H9 (cell line): ENCODE data around the gene OTOS. TPM values are rescaled to one million over a fixed set of nuclear protein-coding genes. Genes with fewer than 3 reads are reported as not detected.

ENCODE experiments used
- DNase-seq: peaks from one replicate; pipeline ENCODE4 v3.0.0-alpha.2; 2017
- H2AFZ ChIP-seq: one replicate; pipeline ENCODE4 v1.6.1; 2013; ENCODE audit warnings: mild to moderate bottlenecking, low read length, control low read depth, moderate library complexity
- H2AK5ac ChIP-seq: 2 replicates; pipeline ENCODE4 v1.6.1; 2013; ENCODE audit warnings: low read length, control low read depth, mixed read lengths; ENCODE audit not compliant: insufficient read length
- H2BK120ac ChIP-seq: one replicate; pipeline ENCODE4 v1.6.1; 2013; ENCODE audit warnings: low read depth, mild to moderate bottlenecking, low read length, control low read depth, inconsistent platforms; ENCODE audit not compliant: poor library complexity, severe bottlenecking
- H2BK12ac ChIP-seq: 2 replicates; pipeline ENCODE4 v1.6.1; 2013; ENCODE audit warnings: low read length, control low read depth, mixed read lengths, low read depth; ENCODE audit not compliant: insufficient read length
- H2BK15ac ChIP-seq: 2 replicates; pipeline ENCODE4 v1.6.1; 2013; ENCODE audit warnings: low read depth, low read length, control low read depth
- H2BK20ac ChIP-seq: one replicate; pipeline ENCODE4 v1.6.1; 2013; ENCODE audit warnings: low read depth, mild to moderate bottlenecking, low read length, control low read depth, inconsistent platforms; ENCODE audit not compliant: poor library complexity, severe bottlenecking
- H2BK5ac ChIP-seq: 2 replicates; pipeline ENCODE4 v1.6.1; 2013; ENCODE audit warnings: low read length, control low read depth, mixed read lengths; ENCODE audit not compliant: insufficient read length
- H3K14ac ChIP-seq: 2 replicates; pipeline ENCODE4 v1.6.1; 2013; ENCODE audit warnings: low read length, control low read depth; ENCODE audit not compliant: insufficient read depth
- H3K18ac ChIP-seq: 2 replicates; pipeline ENCODE4 v1.6.1; 2013; ENCODE audit warnings: low read depth, mild to moderate bottlenecking, mixed read lengths, low read length, control low read depth; ENCODE audit not compliant: insufficient read length
- H3K23ac ChIP-seq: 2 replicates; pipeline ENCODE4 v1.6.1; 2013; ENCODE audit warnings: low read length, control low read depth, mixed read lengths, low read depth; ENCODE audit not compliant: insufficient read length
- H3K23me2 ChIP-seq: 2 replicates; pipeline ENCODE4 v1.6.1; 2013; ENCODE audit warnings: low read depth, mild to moderate bottlenecking, mixed read lengths, low read length, control low read depth; ENCODE audit not compliant: insufficient read length, poor library complexity, severe bottlenecking
- H3K27ac ChIP-seq: 2 replicates; pipeline ENCODE4 v1.5.1; 2013; ENCODE audit warnings: low read length, control low read depth, mixed read lengths, low read depth; ENCODE audit not compliant: insufficient read length
- H3K27me3 ChIP-seq: 2 replicates; pipeline ENCODE4 v1.6.1; 2013; ENCODE audit warnings: low read length, control low read depth, inconsistent platforms; ENCODE audit not compliant: insufficient read depth
- H3K4ac ChIP-seq: 2 replicates; pipeline ENCODE4 v1.6.1; 2013; ENCODE audit warnings: low read depth, mild to moderate bottlenecking, control low read depth, inconsistent platforms, low read length, moderate library complexity
- H3K4me1 ChIP-seq: 2 replicates; pipeline ENCODE4 v1.6.1; 2013; ENCODE audit warnings: low read length, control low read depth, inconsistent platforms; ENCODE audit not compliant: insufficient read depth
- H3K4me2 ChIP-seq: 2 replicates; pipeline ENCODE4 v1.6.1; 2013; ENCODE audit warnings: low read length, control low read depth, mixed read lengths; ENCODE audit not compliant: insufficient read length, insufficient read depth
- H3K56ac ChIP-seq: 2 replicates; pipeline ENCODE4 v1.6.1; 2013; ENCODE audit warnings: low read depth, mild to moderate bottlenecking, mixed read lengths, low read length, control low read depth; ENCODE audit not compliant: insufficient read length
- H3K79me1 ChIP-seq: 2 replicates; pipeline ENCODE4 v1.6.1; 2013; ENCODE audit warnings: low read depth, mild to moderate bottlenecking, moderate library complexity, low read length, control low read depth, inconsistent platforms; ENCODE audit not compliant: insufficient read depth, poor library complexity, severe bottlenecking
- H3K79me2 ChIP-seq: 2 replicates; pipeline ENCODE4 v1.6.1; 2013; ENCODE audit warnings: low read length, control low read depth, inconsistent platforms; ENCODE audit not compliant: insufficient read depth
- H3K9ac ChIP-seq: 2 replicates; pipeline ENCODE4 v1.6.1; 2013; ENCODE audit warnings: low read length, control low read depth, mixed read lengths; ENCODE audit not compliant: insufficient read length; ENCODE audit errors: extremely low read depth
- H3K9me3 ChIP-seq: one replicate; pipeline ENCODE4 v1.6.1; 2013; ENCODE audit warnings: low read depth, low read length, inconsistent platforms; ENCODE audit not compliant: control insufficient read depth
- H3T11ph ChIP-seq: one replicate; pipeline ENCODE4 v1.6.1; 2013; ENCODE audit warnings: mild to moderate bottlenecking, low read length, control low read depth, inconsistent platforms
- H4K20me1 ChIP-seq: one replicate; pipeline ENCODE4 v1.6.1; 2013; ENCODE audit not compliant: control insufficient read depth, insufficient read length, insufficient read depth
- H4K5ac ChIP-seq: 2 replicates; pipeline ENCODE4 v1.6.1; 2013; ENCODE audit warnings: low read depth, mild to moderate bottlenecking, mixed read lengths, low read length, control low read depth; ENCODE audit not compliant: insufficient read length
- H4K8ac ChIP-seq: replicated peaks from 2 replicates; pipeline ENCODE4 v1.6.1; 2013; ENCODE audit warnings: low read length, control low read depth, mixed read lengths, low read depth; ENCODE audit not compliant: insufficient read length
- H4K91ac ChIP-seq: 2 replicates; pipeline ENCODE4 v1.6.1; 2013; ENCODE audit warnings: low read depth, mild to moderate bottlenecking, moderate library complexity, mixed read lengths, low read length, control low read depth; ENCODE audit not compliant: insufficient read length
- H3K27ac Mint-ChIP-seq, 3 experiments: 2 replicates in 2 of 3; 3 replicates in 1 of 3; pipeline ENCODE4 v1.8.0; 2020 to 2021; ENCODE audit warnings: mixed read lengths in 3 of 3, mild to moderate bottlenecking in 1 of 3, moderate library complexity in 1 of 3
- H3K27me3 Mint-ChIP-seq: 2 replicates; pipeline ENCODE4 v1.8.0; 2021; ENCODE audit warnings: low read depth, mild to moderate bottlenecking, moderate library complexity, mixed read lengths
- H3K36me3 Mint-ChIP-seq, 3 experiments: 2 replicates in 2 of 3; 3 replicates in 1 of 3; pipeline ENCODE4 v1.8.0; 2020 to 2021; ENCODE audit warnings: low read depth in 3 of 3, mixed read lengths in 3 of 3; ENCODE audit not compliant: insufficient read depth in 1 of 3
- H3K4me1 Mint-ChIP-seq, 2 experiments: 2 replicates each; pipeline ENCODE4 v1.8.0; 2020; ENCODE audit warnings: mixed read lengths in 2 of 2
- H3K4me3 Mint-ChIP-seq, 2 experiments: 2 replicates in 1 of 2; 3 replicates in 1 of 2; pipeline ENCODE4 v1.8.0; 2020 to 2021; ENCODE audit warnings: mild to moderate bottlenecking in 2 of 2, mixed read lengths in 2 of 2, moderate library complexity in 1 of 2
- H3K9me3 Mint-ChIP-seq, 2 experiments: 2 replicates in 1 of 2; 3 replicates in 1 of 2; pipeline ENCODE4 v1.8.0; 2020; ENCODE audit warnings: mild to moderate bottlenecking in 2 of 2, mixed read lengths in 2 of 2, moderate library complexity in 1 of 2
- WGBS: extraction: QIAGEN DNeasy Blood & Tissue Kit; methylation state at CpG from one replicate; pipeline ENCODE4 v1.1.7; 2013; ENCODE audit warnings: missing lambda C conversion rate, low lambda C conversion rate, mixed read lengths; ENCODE audit not compliant: insufficient read length; ENCODE audit errors: extremely low coverage; 5-methylcytosine and 5-hydroxymethylcytosine counted together
- total RNA-seq: library from RNA; stranded (reverse); gene quantifications from 2 replicates; pipeline ENCODE4 v1.2.1, GENCODE V29; 2021
- TF ChIP-seq, protein P1 (sequence below): fragments of 200-600 bp; sonication (generic); conservative IDR thresholded peaks from 3 replicates; pipeline ENCODE4 v1.8.0; 2021; ENCODE audit warnings: antibody characterized with exemption, mild to moderate bottlenecking

The OTOS gene
- total RNA-seq, 1 experiment from 2014 or later, result not detected

GRCh38 chr2:240132651-240132980 lies 7.8 kb downstream of the OTOS start:
- Histone ChIP-seq H3K18ac (no peak overlapping the region), H2BK20ac (no peak overlapping the region), H2BK12ac (no peak overlapping the region), H3K4ac (no peak overlapping the region), H2BK5ac (no peak overlapping the region), H4K8ac (no peak overlapping the region), H3K4me2 (no peak overlapping the region), H3K79me2 (peaks cover 13% of the 10 kb centered on the region; the same call in 1 of the 2 replicates), H4K20me1 (no peaks in the 10 kb centered on the region), H2AK5ac (no peak overlapping the region), H4K91ac (no peak overlapping the region), H3K14ac (no peak overlapping the region), H3K23ac (no peak overlapping the region), H3K9me3 (no peaks in the 10 kb centered on the region), H2BK120ac (no peak overlapping the region), H3K27me3 (no peaks in the 10 kb centered on the region; the same call in 1 of the 2 replicates), H3K4me1 (no peaks in the 10 kb centered on the region; the same call in 1 of the 2 replicates), H3K79me1 (no peaks in the 10 kb centered on the region), H2BK15ac (no peak overlapping the region), H3K23me2 (peaks cover 7% of the 10 kb centered on the region), H4K5ac (no peak overlapping the region), H3K56ac (no peak overlapping the region), H3T11ph (no peak overlapping the region), H3K9ac (no peak overlapping the region), H2AFZ (no peak overlapping the region), H3K27ac (no peak overlapping the region)
- DNase-seq, result no peak
- H3K36me3 Mint-ChIP-seq, result peaks cover 39 to 61% (median 58%) of the 10 kb centered on the region in 3 experiments
- no CpG with 5 or more reads among the region's 5 CpGs for WGBS
- TF ChIP-seq, protein P1, sequence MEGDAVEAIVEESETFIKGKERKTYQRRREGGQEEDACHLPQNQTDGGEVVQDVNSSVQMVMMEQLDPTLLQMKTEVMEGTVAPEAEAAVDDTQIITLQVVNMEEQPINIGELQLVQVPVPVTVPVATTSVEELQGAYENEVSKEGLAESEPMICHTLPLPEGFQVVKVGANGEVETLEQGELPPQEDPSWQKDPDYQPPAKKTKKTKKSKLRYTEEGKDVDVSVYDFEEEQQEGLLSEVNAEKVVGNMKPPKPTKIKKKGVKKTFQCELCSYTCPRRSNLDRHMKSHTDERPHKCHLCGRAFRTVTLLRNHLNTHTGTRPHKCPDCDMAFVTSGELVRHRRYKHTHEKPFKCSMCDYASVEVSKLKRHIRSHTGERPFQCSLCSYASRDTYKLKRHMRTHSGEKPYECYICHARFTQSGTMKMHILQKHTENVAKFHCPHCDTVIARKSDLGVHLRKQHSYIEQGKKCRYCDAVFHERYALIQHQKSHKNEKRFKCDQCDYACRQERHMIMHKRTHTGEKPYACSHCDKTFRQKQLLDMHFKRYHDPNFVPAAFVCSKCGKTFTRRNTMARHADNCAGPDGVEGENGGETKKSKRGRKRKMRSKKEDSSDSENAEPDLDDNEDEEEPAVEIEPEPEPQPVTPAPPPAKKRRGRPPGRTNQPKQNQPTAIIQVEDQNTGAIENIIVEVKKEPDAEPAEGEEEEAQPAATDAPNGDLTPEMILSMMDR, result no peak
- peaks cover 11 to 16% of the 10 kb centered on the region in 2 experiments for H3K4me1 Mint-ChIP-seq
- H3K27me3 Mint-ChIP-seq, result peaks cover 13% of the 10 kb centered on the region
- no peak overlapping the region for H3K27ac Mint-ChIP-seq
- no peak overlapping the region for H3K4me3 Mint-ChIP-seq
- H3K9me3 Mint-ChIP-seq, result no peaks in the 10 kb centered on the region
